Activated T-cell treated with anti-CD3 and anti-CD28 coated beads for 1 hour (primary cell): ENCODE results near the gene SLC17A5.
"Not testable (repeated sequence)": the region's sequence is repeated elsewhere in the genome, so short reads cannot be mapped to it uniquely, and the experiment has no call there.

ENCODE experiments used
- DNase-seq: peaks from one replicate; pipeline ENCODE4 v3.0.0-alpha.2; 2020; ENCODE audit warnings: low read depth

SLC17A5 gene

DNA sequence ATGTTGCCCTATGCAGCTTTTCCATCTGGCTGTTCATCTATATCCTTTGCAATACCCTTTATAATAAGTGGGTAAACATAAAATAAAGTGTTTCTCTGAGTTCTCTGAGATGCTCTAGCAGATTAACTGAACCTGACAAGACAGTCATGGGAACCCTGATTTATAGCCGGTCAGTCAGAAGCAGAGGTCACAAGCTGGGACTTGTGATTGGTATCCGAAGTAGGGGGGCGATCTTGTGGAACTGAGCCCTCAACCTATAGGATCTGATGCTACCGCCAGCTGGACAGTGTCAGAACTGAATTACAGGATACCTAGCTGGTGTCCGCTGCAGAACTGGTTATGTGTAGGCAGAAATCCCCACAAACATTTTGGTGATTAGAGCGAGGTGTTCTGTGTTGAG, 39.0 kb downstream of the SLC17A5 start:
- DNase-seq: no peak

DNA sequence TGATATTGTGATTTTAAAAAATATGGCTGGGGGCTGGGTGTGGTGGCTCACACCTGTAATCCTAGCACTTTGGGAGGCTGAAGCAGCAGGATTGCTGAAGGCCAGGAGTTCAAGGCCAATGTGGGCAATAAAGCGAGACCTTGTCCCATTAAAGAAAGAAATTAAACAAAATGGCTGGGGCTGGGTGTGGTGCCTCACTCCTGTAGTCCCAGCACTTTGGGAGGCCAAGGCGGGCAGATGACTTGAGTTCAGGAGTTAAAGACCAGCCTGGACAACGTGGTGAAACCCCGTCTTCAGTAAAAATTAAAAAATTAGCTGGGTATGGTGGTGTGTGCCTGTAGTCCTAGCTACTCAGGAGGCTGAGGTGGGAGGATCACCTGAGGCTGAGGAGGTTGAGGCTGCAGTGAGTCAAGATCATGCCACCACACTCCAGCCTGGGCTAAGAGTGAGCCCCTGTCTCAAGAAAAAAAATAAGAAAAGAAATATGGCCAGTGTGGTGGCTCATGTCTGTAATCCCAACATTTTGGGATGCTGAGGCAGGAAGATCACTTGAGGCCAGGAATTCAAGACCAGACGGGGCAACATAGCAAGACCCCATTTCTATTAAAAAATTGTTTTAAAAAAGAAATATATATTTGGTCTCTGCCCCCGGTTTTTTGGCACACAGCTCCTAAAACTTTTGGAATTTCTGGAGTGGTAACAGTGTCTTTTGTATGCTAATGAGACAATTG, 39.8 kb downstream of the SLC17A5 start:
- DNase-seq: no peak

DNA sequence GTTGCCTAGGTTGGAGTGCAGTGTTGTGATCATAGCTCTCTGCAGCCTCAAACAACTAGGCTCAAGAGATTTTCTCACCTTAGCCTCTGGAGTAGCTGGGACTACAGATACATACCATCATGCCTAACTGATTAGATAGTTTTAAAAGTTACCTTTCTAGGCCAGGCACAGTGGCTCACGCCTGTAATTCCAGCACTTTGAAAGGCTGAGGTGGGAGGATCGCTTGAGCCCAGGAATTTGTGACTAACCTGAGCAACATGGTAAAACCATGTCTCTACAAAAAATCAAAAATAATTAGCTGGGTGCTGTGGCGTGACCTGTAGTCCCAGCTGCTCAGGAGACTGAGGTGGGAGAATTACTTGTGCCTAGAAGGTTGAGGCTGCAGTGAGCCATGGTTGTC, 41.2 kb downstream of the SLC17A5 start:
- DNase-seq: no peak

DNA sequence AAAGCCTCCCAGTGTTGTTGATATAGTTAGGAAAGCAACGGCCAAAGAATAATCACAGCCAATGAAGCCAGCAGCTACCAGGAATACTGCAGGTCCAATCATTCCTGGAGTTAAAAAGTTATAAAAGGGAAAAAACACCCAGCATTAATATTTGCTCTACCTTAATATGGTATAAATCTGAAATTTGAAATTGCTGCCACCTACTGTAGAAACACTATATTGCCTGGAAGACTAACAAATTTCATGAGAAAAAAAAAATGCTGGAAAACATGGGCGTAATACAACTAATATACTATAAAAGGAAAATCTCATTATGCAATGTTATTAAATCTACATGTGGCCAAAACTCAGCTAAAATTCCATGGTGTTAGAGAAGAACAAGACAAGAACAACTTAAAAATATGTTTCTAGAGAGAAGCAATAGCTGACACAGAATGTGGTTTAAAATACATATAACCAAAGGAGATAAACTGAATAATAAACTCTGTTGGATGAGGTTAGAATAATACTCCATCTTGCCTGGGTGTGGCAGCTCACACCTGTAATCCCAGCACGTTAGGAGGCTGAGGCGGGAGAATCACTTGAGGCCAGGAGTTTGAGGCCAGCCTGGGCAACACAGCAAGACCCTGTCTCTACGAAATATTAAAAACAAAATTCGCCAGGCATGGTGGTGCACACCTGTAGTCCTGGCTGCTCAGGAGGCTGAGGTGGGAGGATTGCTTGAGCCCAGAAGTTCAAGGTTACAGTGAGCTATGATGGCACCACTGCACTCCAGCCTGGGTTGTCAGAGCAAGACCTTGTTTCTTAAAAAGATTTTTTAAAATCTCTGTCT, 43.1 kb downstream of the SLC17A5 start:
- no peak for DNase-seq

DNA sequence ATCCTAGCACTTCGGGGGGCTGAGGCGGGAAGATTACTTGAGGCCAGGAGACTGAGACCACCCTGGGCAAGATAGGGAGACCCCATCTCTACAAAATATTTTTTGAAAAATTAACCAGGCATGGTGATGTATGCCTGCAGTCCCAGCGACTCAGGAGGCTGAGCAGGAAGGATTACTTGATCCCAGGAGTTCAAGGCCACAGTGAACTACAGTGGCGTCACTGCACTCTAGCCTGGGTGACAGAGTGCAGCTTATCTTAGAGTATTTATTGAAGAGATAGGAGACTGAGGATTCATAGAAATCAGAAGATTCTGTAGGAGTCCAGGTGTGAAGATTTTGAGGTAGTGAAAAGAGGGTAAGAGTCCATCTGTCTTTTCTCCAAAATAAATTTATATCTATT, 45.0 kb downstream of the SLC17A5 start:
- no peak for DNase-seq

DNA sequence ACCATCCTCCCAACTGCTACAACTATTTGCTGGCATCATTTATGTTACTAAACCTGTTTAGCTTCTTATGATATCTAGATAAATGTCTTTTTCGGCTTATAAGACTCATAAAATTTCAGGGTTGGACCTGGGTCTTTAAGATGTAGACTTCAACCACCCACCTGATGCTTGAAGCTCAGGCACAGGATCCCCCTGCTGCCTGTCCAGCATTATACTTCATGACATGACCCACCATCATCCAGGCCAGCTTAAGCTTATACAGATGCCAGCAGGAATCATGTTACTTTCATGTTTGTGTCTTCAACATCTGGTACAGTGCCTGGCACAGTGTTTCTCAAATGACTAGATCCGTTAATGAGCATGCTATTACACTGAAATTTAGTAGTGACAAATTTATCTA, 47.4 kb downstream of the SLC17A5 start:
- DNase-seq: no peak

DNA sequence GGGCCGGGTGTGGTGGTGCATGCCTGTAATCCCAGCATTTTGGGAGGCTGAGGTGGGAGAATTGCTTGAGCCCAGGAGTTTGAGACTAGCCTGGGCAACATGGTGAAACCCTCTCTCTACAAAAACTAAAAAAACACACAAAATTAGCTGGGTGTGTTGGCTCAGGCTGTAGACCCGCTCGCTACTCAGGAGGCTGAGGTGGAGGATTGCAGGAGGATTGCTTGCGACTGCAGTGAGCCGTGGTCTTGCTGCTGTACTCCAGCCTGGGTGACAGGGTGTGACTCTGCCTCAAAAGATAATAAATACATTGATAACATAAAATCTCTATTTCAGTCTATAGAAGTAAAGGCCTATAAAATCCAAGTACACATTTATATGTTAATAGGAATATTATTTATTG, 49.3 kb downstream of the SLC17A5 start:
- DNase-seq: no peak

DNA sequence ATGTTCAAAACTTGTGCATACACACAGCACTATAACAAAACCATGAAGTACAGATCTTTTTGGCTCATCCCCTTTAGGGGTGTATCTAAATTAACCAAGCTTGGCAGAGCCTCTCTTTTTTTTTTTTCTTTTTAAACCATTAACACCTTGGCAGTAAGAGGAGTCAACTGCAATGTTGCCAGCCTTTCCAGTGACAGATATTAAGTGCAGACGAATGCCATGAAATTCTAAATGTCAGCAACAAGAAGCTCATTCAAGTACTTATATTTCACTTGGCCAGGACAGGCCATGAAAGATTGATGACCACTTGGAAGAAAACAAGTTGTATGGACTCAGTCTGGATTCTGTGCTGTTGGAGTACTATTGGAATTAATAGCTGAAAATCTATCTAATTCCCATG, 49.8 kb downstream of the SLC17A5 start:
- no peak for DNase-seq

DNA sequence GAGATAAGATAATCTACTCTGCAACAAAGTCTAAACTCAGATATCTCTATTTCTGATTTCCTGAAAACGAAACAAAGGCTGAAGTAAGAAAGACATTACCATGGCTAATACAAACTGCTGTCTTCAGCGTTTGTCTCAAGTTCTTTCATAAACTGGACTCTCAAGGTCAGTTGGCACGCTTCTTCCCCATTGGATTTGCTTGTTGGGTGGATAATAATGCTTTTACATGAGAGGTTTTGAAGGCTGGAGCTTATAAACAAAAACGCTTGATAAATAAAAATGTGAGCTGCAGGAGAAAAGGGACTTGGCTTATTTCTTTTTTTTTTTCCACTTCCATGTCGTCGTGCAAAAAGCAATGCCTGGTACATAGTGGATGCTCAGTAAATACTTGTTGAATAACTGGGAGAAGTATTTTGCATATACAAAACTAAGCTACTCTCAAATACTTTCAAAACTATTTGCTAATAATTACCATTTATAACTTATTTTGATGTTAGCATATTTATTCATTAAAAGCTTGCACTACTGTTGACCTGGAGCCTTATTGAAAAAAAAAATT, 67.3 kb downstream of the SLC17A5 start:
- DNase-seq: no peak

DNA sequence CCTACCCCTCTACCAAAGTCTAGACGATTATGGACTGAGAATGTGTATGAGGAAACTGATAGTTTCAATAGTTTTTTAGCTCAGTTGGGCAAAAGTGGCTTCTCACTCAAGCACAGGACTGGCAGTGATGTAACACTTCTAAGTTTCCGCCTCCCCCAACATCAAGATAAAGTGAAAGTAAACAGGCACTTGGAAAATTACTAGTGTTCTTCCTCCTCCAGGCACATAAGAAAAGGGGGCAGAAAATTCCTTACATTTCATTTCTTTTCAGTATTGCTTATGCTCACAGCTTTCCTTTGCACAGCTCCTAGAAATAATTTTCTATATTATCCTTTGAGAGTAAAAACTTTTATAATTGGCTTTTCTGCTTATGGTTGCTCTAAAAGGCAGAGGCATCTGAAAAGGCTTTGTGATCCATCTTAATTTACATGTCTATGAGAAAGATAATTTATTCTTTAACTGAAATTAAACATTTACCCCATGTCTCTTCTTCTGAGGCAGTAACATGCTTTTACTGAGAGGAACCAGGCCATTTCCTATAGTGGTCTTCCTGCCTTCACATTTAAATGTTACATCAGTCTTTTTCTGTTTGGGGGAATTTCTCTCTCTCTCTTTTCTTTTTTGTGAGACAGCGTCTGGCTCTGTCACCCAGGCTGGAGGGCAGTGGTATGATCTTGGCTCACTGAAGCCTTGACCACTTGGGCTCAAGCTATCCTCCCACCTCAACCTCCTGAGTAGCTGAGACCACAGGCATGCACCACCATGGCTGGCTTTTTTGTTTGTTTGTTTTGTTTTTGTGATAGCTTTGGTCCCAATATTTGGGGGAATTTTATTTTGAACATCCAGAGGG, 68.0 kb downstream of the SLC17A5 start:
- DNase-seq: no peak

DNA sequence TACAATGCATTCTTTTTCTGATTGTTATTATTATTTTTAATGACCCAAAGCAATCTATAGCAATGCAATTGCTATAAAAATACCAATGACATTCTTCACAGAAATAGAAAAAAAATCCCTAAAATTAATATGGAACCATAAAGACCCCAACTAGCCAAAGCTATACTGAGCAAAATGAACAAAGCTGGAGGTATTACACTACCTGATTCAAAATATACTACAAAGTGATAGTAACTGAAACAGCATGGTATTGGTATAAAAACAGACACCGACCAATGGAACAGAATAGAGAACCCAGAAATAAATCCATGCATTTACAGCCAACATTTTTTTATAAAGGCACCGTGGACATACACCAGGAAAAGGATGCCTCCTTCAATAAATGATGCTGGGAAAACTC, 72.5 kb downstream of the SLC17A5 start:
- DNase-seq: no peak

DNA sequence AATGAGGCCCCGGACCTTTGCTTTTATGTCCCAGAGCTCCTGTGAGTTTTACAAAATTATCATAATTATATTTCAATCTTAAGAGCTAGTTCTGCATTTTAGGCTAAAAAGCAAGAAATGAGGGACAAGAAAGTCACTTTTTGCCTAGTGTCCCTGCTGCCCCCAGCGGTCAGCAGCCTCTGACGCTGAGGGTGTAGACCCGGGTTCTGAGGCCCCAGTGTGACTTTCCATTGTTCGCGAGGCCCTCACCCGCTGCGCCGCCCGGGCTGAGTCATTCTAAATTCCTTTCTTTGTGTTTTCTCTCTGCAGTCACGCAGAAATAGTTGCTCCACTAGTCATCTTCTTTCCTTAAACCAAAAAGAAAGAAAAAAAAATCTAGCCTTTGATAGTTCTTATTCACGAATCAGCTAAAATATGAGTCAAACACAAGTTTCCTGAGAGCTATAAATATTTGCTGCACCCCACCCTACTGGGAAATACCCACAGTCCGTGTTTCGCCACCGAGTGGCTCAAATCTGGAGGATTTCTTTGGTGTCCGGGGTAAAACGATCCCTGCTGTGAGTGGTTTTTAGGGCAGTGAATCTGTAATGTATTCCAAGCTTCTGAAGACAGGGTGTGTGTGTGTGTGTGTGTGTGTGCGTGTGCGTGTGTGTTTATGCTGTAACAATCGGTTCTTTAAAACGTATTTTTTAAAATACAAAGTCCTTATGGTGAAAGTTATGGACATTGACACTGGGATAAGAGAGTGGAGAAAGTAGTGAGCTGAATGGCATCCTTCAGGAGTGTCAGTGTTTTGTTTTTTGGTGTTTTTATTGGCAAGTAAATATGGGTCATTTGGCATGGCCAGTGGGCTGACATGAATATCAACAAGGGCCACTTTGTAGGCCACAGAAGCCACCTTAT, 73.3 kb downstream of the SLC17A5 start:
- peak; percentile 58 for DNase-seq

DNA sequence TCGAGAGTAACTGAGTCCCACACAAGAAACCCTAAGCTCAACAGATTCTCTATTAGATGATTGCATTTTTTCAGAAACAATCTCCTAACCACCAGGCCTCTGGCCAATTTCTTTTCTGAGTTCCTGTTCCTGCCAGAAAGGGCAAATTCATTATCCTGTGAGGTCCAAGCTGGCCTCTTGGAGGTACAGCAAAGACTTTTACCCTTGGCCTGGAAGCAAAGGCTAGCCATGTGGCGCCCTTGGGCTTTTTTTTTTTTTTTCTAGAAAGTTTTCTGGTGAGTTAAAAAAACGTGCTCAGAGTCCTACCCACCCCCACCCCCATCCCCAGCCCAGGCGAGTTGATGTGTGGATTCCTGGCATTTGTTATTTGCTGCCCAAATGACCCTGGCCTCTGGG, 73.9 kb downstream of the SLC17A5 start:
- DNase-seq: no peak

DNA sequence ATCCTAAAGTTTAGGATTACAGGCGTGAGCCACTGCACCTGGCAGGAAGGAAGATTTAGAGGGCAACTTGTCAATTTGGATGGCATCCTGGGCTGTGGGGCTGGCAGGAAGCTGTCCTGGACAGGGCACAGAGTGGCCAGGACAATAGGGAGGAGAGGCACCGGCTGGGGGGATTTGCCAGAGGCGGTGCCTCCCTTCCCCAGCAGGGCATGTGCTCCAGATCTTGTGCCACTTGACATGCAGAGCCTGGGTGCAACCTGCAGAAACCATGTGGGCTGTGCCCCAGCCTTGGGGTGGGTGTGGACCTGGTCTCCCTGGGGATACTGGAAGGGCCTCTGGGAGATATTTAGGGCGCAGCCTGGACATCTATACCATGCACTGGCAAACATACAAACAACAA, 74.4 kb downstream of the SLC17A5 start:
- no peak for DNase-seq

DNA sequence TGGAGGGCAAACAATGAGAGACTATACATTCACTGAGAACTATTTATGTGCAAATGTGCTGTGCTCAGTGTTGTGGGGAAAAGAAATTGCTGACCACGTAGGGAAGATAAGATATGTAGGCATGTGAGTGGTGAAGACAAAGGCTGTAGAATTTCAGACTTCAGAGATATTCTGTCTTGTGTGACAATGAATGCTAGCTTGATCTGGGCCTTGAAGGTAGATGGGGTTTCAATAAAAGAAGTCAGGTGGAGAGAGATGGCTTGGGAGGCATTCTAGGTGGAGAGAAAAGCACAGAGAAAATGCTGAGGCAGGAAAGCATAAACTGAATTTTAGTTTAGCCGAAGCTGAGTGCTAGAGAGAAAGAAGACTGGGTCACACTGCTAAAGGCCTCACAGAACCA, 76.1 kb downstream of the SLC17A5 start:
- no peak for DNase-seq

DNA sequence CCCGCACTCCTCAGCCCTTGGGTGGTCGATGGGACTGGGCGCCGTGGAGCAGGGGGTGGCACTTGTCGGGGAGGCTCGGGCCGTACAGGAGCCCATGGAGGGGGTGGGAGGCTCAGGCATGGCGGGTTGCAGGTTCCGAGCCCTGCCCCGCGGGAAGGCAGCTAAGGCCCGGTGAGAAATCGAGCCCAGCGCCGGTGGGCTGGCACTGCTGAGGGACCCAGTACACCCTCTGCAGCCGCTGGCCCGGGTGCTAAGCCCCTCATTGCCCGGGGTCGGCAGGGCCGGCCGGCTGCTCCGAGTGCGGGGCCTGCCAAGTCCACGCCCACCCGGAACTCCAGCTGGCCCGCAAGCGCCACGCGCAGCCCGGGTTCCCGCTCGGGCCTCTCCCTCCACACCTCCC, 81.3 kb downstream of the SLC17A5 start:
- DNase-seq: not testable (repeated sequence)

DNA sequence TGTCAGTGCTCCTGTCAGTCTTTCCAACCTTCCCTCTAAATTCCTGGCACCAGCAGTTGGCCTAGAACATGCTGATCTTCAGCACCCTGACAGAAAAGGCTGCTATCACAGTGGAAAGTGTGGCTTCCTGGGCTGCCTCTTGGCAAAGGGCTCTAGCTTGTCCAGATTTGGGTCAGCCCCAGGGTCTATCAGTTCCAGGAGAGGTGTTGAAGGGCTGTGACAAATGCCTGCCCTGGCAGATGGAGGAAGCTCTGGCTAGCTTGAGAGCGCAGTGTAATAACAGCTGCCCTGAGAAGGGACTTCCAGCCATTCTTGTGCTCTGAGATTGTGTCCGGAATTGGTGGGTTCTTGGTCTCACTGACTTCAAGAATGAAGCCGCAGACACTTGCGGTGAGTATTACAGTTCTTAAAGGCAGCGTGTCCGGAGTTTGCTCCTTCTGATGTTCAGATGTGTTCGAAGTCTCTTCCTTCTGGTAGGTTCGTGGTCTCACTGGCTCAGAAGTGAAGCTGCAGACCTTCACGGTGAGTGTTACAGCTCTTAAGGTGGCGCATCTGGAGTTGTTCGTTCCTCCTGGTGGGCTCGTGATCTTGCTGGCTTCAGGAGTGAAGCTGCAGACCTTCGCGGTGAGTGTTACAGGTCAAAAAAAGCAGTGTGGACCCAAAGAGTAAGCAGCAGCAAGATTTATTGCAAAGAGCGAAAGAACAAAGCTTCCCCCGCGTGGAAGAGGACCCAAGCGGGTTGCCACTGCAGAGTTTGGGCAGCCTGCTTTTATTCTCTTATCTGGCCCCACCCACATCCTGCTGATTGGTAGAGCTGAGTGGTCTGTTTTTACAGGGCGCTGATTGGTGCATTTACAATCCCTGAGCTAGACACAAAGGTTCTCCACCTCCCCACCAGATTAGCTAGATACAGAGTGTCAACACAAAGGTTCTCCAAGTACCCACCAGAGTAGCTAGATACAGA, 82.3 kb downstream of the SLC17A5 start:
- DNase-seq: not testable (repeated sequence)

DNA sequence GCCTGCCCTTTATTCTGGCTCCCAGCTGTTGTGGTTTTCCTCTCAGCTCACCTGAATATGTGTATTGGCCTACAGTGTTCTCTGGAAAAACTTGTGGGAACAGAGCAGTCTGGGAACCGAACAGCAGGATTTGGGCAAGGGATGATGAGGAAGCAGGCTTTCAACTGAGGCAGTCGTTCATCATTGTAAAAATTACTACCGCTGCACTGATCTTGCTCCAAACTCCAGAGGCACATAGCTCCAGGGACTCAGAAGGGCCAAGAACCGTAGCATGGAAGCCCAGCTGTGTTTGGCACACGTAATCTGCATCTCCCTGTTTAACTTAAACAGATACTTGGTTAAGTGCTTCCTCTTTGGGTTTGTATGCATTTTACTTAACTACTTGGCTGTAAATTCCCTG, 84.7 kb downstream of the SLC17A5 start:
- no peak for DNase-seq

DNA sequence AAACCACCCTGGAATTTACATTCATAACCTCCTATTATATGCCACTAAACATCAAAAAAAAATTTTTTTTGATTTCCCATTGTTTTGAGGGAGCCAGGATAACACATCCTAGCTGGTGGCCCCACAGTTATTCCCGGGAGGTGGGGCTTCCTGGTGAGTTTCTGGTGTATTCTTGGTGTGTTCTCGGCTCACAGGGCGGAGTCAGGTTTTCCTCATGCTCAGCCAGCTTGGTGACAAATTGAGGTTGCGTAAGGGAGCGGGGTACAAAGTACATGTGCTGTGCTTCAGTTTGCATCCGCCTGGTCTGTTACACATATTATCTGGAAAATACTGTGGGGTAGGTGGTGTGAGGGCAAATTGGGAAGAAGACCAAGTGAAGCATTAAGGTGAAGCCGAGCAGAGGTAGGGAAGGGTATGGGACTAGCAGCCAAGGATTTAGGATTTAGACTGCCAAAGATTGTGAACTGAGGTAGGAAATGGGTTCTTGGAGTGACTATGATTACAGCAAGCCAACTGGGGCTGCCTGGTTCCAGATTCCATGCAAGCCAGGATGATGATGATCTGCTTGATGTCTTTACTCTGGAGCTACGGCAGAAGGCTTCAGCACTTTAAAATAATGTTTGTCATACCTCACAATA, 86.7 kb downstream of the SLC17A5 start:
- no peak for DNase-seq

DNA sequence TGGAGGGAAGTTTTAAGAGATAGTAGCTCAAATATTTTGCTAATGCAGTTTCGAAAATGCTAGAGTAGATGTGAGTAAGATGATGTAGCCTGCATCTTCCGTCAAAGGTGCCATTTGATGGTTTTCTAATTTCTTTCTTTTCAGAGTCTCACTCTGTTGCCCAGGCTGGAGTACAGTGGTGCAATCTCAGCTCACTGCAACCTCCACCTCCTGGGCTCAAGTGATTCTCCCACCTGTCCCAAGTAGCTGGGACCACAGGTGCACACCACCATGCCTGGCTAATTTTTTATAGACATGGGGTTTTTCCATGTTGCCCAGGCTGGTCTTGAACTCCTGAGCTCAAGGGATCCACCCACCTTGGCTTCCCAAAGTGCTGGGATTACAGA, 87.3 kb downstream of the SLC17A5 start:
- DNase-seq: not testable (repeated sequence)
